Tibial artery (tissue), 4 donors: ENCODE results near the gene MAGI3.

ENCODE experiments used
- DNase-seq, 2 donors: peaks; one replicate each; pipeline ENCODE4 v3.0.0-alpha.2; 2019
- H3K27ac ChIP-seq, 2 donors: fragments of 200-600 bp; sonication (generic) in 1 of 2; 1 replicate in 1 of 2; 2 replicates in 1 of 2; pipeline ENCODE4 v1.5.1; 2018 to 2019; ENCODE audit warnings: mild to moderate bottlenecking in 1 of 2
- H3K27me3 ChIP-seq, 2 donors: fragments of 200-600 bp; sonication (generic) in 1 of 2; one replicate each; pipeline versions ENCODE4 v1.5.1 to v1.6.0; 2016 to 2019
- H3K36me3 ChIP-seq, 3 donors: fragments of 200-600 bp; sonication (generic) in 2 of 3; one replicate each; pipeline ENCODE4 v1.5.1; 2016 to 2019; ENCODE audit warnings: mild to moderate bottlenecking in 2 of 3
- H3K4me1 ChIP-seq, 4 donors: fragments of 200-600 bp; sonication (generic) in 2 of 4; 1 replicate in 3 of 4; 2 replicates in 1 of 4; pipeline ENCODE4 v1.5.1; 2016 to 2019
- H3K4me3 ChIP-seq, 2 donors: fragments of 200-600 bp; sonication (generic) in 1 of 2; 1 replicate in 1 of 2; 2 replicates in 1 of 2; pipeline ENCODE4 v1.5.1; 2018 to 2019; ENCODE audit warnings: mild to moderate bottlenecking in 2 of 2
- H3K9me3 ChIP-seq, 3 donors: fragments of 200-600 bp; sonication (generic) in 1 of 3; one replicate each; pipeline ENCODE4 v1.5.1; 2016 to 2019
- intact Hi-C: fragments of 100-400 bp; cut with DNase I; formaldehyde crosslinking; loops from one replicate; pipeline ENCODE4 v1.15.0; 2023; ENCODE audit warnings: low total_unique reads
- TF ChIP-seq, protein P1 (sequence below), 2 experiments: fragments of 200-600 bp in 1 of 2; fragments of 450-650 bp in 1 of 2; IDR thresholded peaks; one replicate each; pipeline ENCODE4 v1.5.1; 2017 to 2019; ENCODE audit warnings: antibody characterized with exemption in 2 of 2, mild to moderate bottlenecking in 1 of 2, moderate library complexity in 1 of 2

The MAGI3 gene

DNA sequence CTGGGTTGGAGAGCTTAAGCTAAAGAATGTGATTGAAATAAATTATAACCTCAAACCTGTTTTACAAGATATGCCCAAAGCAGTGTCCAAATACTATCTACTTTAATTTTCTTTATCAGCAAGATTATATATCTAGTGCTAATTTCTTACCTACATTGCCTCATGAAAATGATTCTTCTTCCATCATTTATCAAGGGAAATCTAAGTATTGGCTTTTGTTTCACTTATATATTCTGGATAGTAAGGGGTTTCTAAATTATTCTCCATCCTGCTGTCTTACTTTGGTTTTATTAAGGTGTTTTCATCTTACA, 287.8 kb downstream of the MAGI3 start:
- Histone ChIP-seq H3K27ac (no peak overlapping the region), H3K36me3 (peaks cover 0 to 11% (median 0%) of the 10 kb centered on the region in 3 donors), H3K4me1 (no peaks in the 10 kb centered on the region), H3K4me3 (no peak overlapping the region), H3K9me3 (no peaks in the 10 kb centered on the region), H3K27me3 (no peaks in the 10 kb centered on the region)
- intact Hi-C loops, result no loop called here
- DNase-seq, result no peak
- TF ChIP-seq, protein P1, sequence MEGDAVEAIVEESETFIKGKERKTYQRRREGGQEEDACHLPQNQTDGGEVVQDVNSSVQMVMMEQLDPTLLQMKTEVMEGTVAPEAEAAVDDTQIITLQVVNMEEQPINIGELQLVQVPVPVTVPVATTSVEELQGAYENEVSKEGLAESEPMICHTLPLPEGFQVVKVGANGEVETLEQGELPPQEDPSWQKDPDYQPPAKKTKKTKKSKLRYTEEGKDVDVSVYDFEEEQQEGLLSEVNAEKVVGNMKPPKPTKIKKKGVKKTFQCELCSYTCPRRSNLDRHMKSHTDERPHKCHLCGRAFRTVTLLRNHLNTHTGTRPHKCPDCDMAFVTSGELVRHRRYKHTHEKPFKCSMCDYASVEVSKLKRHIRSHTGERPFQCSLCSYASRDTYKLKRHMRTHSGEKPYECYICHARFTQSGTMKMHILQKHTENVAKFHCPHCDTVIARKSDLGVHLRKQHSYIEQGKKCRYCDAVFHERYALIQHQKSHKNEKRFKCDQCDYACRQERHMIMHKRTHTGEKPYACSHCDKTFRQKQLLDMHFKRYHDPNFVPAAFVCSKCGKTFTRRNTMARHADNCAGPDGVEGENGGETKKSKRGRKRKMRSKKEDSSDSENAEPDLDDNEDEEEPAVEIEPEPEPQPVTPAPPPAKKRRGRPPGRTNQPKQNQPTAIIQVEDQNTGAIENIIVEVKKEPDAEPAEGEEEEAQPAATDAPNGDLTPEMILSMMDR (IDR thresholded peaks at IDR 0.05), result no peak

DNA sequence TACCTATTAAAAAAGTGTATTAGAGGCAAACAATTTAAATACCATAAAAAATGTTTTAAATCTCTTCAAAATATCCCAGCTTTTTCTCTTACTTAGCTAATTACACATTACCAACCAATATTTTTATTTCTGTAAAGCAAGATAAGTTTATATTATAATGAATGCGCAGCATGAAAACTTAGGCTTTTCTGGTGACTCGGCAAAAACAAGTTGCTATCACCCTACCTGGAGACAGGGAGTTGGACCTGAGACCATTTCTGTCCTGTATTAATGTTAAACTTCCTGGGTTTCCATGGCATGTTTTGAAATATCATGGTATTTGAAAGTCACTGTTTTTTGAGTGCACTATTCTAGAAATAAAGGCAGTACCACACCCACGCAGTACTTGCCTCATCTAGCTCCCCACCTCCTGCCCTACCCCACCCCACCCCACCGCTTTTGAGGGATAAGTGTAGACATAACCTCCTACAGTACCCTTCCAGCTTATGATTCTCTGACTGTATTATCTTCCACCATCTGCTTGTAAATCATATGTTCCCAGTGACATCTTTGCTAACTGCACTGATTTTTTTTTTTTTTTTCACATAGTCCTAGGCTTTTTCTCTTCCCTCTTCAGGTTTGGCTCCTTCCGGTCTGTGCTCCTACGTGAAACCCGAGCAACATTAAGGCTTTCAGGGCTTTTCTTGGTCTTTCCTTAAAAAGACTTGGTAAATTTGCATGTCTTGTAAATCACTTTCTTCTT, 291.5 kb downstream of the MAGI3 start:
- intact Hi-C loops, result no loop called here
- no peak overlapping the region for H3K27ac ChIP-seq
- TF ChIP-seq, protein P1 (IDR thresholded peaks at IDR 0.05), result no peak
- no peaks in the 10 kb centered on the region for H3K9me3 ChIP-seq
- no peak overlapping the region for H3K4me3 ChIP-seq
- DNase-seq, result no peak
- H3K36me3 ChIP-seq, result peaks cover 0 to 10% (median 0%) of the 10 kb centered on the region in 3 donors
- H3K4me1 ChIP-seq, result peaks cover 0 to 11% (median 0%) of the 10 kb centered on the region in 4 donors
- H3K27me3 ChIP-seq, result no peaks in the 10 kb centered on the region

DNA sequence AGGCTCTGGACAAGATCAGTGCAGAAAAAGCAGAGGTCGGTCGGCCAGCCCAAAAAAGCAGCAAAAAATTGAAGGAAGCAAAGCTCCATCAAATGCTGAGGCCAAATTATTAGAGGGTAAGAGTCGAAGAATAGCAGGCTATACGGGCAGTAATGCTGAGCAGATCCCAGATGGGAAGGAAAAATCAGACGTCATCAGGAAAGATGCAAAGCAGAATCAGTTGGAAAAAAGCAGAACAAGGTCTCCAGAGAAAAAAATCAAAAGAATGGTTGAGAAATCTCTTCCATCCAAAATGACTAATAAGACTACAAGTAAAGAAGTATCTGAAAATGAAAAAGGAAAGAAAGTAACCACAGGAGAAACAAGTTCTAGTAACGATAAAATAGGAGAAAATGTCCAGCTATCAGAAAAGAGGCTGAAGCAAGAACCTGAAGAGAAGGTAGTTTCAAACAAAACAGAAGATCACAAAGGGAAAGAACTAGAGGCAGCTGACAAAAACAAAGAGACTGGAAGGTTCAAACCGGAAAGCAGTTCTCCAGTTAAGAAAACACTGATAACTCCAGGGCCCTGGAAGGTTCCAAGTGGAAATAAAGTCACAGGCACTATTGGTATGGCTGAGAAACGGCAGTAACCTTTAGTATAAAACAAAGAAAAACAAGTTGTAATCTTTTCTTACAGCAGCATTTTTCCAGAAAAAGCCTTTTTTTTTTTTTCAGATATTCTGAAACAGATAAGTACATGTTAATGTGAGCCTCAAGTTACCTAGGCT, 293.3 kb downstream of the MAGI3 start:
- H3K4me3 ChIP-seq, result no peak overlapping the region
- H3K27me3 ChIP-seq, result no peaks in the 10 kb centered on the region
- DNase-seq, result no peak
- H3K4me1 ChIP-seq, result peaks cover 0 to 18% (median 0%) of the 10 kb centered on the region in 4 donors
- intact Hi-C loops, result no loop called here
- peaks cover 0 to 10% (median 0%) of the 10 kb centered on the region in 3 donors for H3K36me3 ChIP-seq
- peak overlapping the region in 1 of 2 donors; percentile 50 for H3K27ac ChIP-seq
- H3K9me3 ChIP-seq, result no peaks in the 10 kb centered on the region
- TF ChIP-seq, protein P1 (IDR thresholded peaks at IDR 0.05), result no peak

DNA sequence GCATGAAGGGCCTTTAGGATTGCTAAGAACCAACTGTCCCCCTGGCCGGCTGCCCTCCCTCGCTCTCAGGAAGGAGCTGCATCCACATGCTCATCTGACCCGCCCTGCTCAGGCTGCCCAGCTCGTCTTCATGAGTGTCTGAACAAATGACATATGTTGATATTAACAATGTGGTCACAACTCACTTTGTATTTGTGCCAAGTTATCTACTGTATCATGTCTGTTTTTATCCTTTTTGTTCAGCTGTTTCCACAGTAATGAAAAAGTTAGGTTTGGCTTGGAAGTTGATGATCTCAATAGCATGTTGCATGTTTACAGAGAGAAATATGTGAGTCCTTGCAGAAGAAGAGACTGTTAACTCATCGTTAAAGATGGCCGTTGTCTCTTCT, 293.8 kb downstream of the MAGI3 start:
- Histone ChIP-seq H3K27ac (peak overlapping the region in 1 of 2 donors; percentile 50), H3K9me3 (no peaks in the 10 kb centered on the region), H3K27me3 (no peaks in the 10 kb centered on the region), H3K36me3 (peaks cover 0 to 10% (median 0%) of the 10 kb centered on the region in 3 donors), H3K4me3 (no peak overlapping the region), H3K4me1 (peaks cover 0 to 18% (median 0%) of the 10 kb centered on the region in 4 donors)
- peak; percentile 62 to 73 for DNase-seq
- intact Hi-C loops, result no loop called here
- TF ChIP-seq, protein P1 (IDR thresholded peaks at IDR 0.05), result no peak

DNA sequence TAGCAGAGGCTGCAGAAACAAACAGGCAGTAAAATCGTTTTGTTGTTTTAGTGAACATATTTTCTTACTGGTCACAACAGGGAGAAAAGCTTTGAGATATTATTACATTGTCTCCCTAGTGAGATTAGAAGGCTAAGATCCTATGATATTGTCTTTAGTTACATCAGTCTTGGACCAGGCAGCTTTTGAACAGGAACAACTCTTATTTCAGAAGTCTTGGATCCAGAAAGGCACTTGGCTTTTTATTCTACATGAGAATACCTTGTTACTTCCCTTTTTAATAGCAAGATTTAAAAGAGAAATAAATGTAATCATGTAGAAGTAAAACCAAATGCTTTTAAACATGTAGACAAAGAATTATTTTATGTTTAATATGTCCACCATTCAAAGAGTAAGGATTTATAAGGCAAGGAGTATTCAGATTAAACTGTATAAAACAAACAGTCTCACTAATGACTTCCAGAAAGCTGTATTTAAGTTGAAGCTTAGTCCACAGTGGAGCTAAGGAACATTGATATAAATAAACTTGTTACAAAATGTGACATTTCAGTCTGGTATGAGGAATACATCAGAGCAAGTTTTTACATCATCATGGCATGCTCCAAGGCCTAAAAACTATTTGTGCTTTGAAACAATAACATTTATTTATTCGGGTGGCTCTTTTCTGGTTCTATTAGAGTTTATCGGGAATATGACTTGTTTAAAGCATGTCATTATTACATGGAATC, 296.7 kb downstream of the MAGI3 start:
- TF ChIP-seq, protein P1 (IDR thresholded peaks at IDR 0.05), result no peak
- no peak for DNase-seq
- Histone ChIP-seq H3K27ac (peak overlapping the region; percentile 43 to 60), H3K36me3 (peaks cover 0 to 15% (median 6%) of the 10 kb centered on the region in 3 donors), H3K9me3 (no peaks in the 10 kb centered on the region), H3K4me3 (no peak overlapping the region), H3K4me1 (peaks cover 0 to 18% (median 0%) of the 10 kb centered on the region in 4 donors), H3K27me3 (no peaks in the 10 kb centered on the region)
- intact Hi-C loops, result no loop called here
